ENCODE data around the gene SUPT4H1. TPM values are rescaled to one million over a fixed set of nuclear protein-coding genes. Genes with fewer than 3 reads are reported as not detected.

The SUPT4H1 gene
- total and polyA plus RNA-seq, 9 of the 15 experiments (the other 6 are each of a cell fraction or from before 2014, with no cell fraction given), result 62.1 to 320 (median 117) TPM

GRCh38 chr17:58331815-58332777 lies 19.9 kb downstream of the SUPT4H1 start (continued):
- TF ChIP-seq CHD1 (IDR thresholded peaks at IDR 0.05; ENCODE audit: low read length) (peak; percentile 100), LCOR (CRISPR knock-in tag; IDR thresholded peaks at IDR 0.05) (peak; percentile 81; the same call in 1 of the 2 replicates), RBM14 (IDR thresholded peaks at IDR 0.05; ENCODE audit: borderline replicate concordance, insufficient read depth, low read depth, low read length) (peak; percentile 84; the same call in 1 of the 2 replicates), POLR2A (conservative IDR thresholded peaks at IDR 0.05) (peak; percentile 100), ZNF511 (CRISPR knock-in tag; IDR thresholded peaks at IDR 0.05) (peak; percentile 53; the same call in 1 of the 2 replicates), E2F1 (CRISPR knock-in tag; IDR thresholded peaks at IDR 0.05) (peak; percentile 86; the same call in 1 of the 2 replicates), CLOCK (CRISPR knock-in tag; IDR thresholded peaks at IDR 0.05; ENCODE audit: borderline replicate concordance) (no peak), ZNF77 (CRISPR knock-in tag; IDR thresholded peaks at IDR 0.05) (peak; percentile 73; the same call in 1 of the 2 replicates), ZKSCAN1 (IDR thresholded peaks at IDR 0.05; ENCODE audit: low read depth, low read length) (peak; percentile 48; the same call in 1 of the 2 replicates), ARID1B (IDR thresholded peaks at IDR 0.05) (0 out of 2 replicates have a peak, but pooled peaks have one; percentile 35), EHMT2 (IDR thresholded peaks at IDR 0.05) (no peak), ZBED1 (IDR thresholded peaks at IDR 0.05) (peak; percentile 88), ZFP36 (IDR thresholded peaks at IDR 0.05; ENCODE audit: low read depth, low read length, partially characterized antibody) (peak; percentile 9), MNT (conservative IDR thresholded peaks at IDR 0.05) (peak; percentile 86 to 90), KAT8 (IDR thresholded peaks at IDR 0.05; ENCODE audit: low read depth) (no peak), ZNF212 (CRISPR knock-in tag; IDR thresholded peaks at IDR 0.05) (peak; percentile 28; the same call in 1 of the 2 replicates), CTBP1 (IDR thresholded peaks at IDR 0.05; ENCODE audit: borderline replicate concordance) (0 out of 2 replicates have a peak, but pooled peaks have one; percentile 32), CBX3 (IDR thresholded peaks at IDR 0.05; ENCODE audit: borderline replicate concordance in 1 of 2, low read length in 2 of 2) (no peak; a peak in 1 of 3 replicates), NFIC (IDR thresholded peaks at IDR 0.05) (peak; percentile 55), HMGXB4 (CRISPR knock-in tag; IDR thresholded peaks at IDR 0.05) (0 out of 2 replicates have a peak, but pooled peaks have one; percentile 82)
